GM13977 (cell line): Measurements from ENCODE around the gene SQOR.

Source experiments
- DNase-seq: peaks from one replicate; pipeline ENCODE4 v3.0.0; 2012; ENCODE audit warnings: low spot score
- CTCF ChIP-seq: IDR thresholded peaks from 2 replicates; pipeline ENCODE4 v1.5.1; 2012; ENCODE audit warnings: mild to moderate bottlenecking, control low read depth; ENCODE audit not compliant: insufficient read depth; ENCODE audit errors: extremely low read depth, missing control alignments
- in situ Hi-C: fragments of 300-500 bp; cut with MboI; formaldehyde crosslinking; loops from one replicate; pipeline ENCODE4 v1.12.0; 2022; ENCODE audit warnings: low sequenced_read_pairs, low pct_unique_long_range_greater_than_20kb, mixed read lengths, inconsistent platforms; ENCODE audit not compliant: unreplicated experiment

Gene SQOR

GRCh38 chr15:45667002-45667401 lies 32.2 kb downstream of the SQOR start:
- DNase-seq = no peak
- in situ Hi-C loops = no loop called here
- no peak for TF ChIP-seq CTCF

- no peak for TF ChIP-seq CTCF
- in situ Hi-C loops = no loop called here
- no peak for DNase-seq
These were observed 33.6 kb downstream of the SQOR start for GRCh38 chr15:45668386-45668785.

GRCh38 chr15:45669422-45669821 lies 34.6 kb downstream of the SQOR start:
- in situ Hi-C loops = no loop called here
- DNase-seq = no peak
- no peak for TF ChIP-seq CTCF

GRCh38 chr15:45670091-45670490 lies 35.3 kb downstream of the SQOR start:
- no peak for DNase-seq
- TF ChIP-seq CTCF = no peak
- in situ Hi-C loops = no loop called here

- in situ Hi-C loops = no loop called here
- DNase-seq = no peak
These were observed 35.7 kb downstream of the SQOR start for GRCh38 chr15:45670511-45670910.

GRCh38 chr15:45674677-45675076 lies 39.8 kb downstream of the SQOR start:
- no peak for TF ChIP-seq CTCF
- no peak for DNase-seq
- in situ Hi-C loops = no loop called here

More at GRCh38 chr15:45670511-45670910, 35.7 kb downstream of the SQOR start:
- TF ChIP-seq CTCF = no peak

- no peak for DNase-seq
- in situ Hi-C loops = no loop called here
These were observed 43.0 kb downstream of the SQOR start for GRCh38 chr15:45677797-45678196.

More at GRCh38 chr15:45677797-45678196, 43.0 kb downstream of the SQOR start:
- TF ChIP-seq CTCF = no peak
